Stromal cell of bone marrow (primary cell): ENCODE results near the gene DAD1.
"Not testable (repeated sequence)": the region's sequence is repeated elsewhere in the genome, so short reads cannot be mapped to it uniquely, and the experiment has no call there.

Experiments
- DNase-seq: peaks from one replicate; pipeline ENCODE4 v3.0.0-alpha.2; 2012; ENCODE audit warnings: low read depth

DAD1 gene

GRCh38 chr14:22589096-22589839 is at the start of gene DAD1:
Gene DAD1, minus strand, starts transcription at chr14:22589224. Its CDS starts 67 bp downstream, at chr14:22589157.
- DNase-seq: peak; percentile 100

GRCh38 chr14:22635980-22636379 is 47.0 kb upstream of the DAD1 start:
- not testable (repeated sequence) for DNase-seq

- DNase-seq: no peak
Measured at GRCh38 chr14:22634233-22634900, 45.3 kb upstream of the DAD1 start.

GRCh38 chr14:22630486-22630885 is 41.5 kb upstream of the DAD1 start:
- peak; percentile 98 for DNase-seq

- DNase-seq: no peak
Measured at GRCh38 chr14:22630066-22630465, 41.0 kb upstream of the DAD1 start.

- no peak for DNase-seq
Measured at GRCh38 chr14:22629361-22629760, 40.3 kb upstream of the DAD1 start.

- DNase-seq: no peak
Measured at GRCh38 chr14:22627506-22628263, 38.7 kb upstream of the DAD1 start.

- no peak for DNase-seq
Measured at GRCh38 chr14:22626590-22626989, 37.6 kb upstream of the DAD1 start.

- DNase-seq: no peak
Measured at GRCh38 chr14:22623047-22623446, 34.0 kb upstream of the DAD1 start.

- DNase-seq: peak; percentile 57
Measured at GRCh38 chr14:22622255-22622654, 33.2 kb upstream of the DAD1 start.

GRCh38 chr14:22615765-22616164 is 26.7 kb upstream of the DAD1 start:
- DNase-seq: not testable (repeated sequence)

- DNase-seq: peak; percentile 57
Measured at GRCh38 chr14:22614240-22614799, 25.3 kb upstream of the DAD1 start.

- DNase-seq: no peak
Measured at GRCh38 chr14:22613736-22614239, 24.8 kb upstream of the DAD1 start.

- no peak for DNase-seq
Measured at GRCh38 chr14:22613106-22613695, 24.2 kb upstream of the DAD1 start.

GRCh38 chr14:22610931-22611330 is 21.9 kb upstream of the DAD1 start:
- no peak for DNase-seq

GRCh38 chr14:22607291-22607690 is 18.3 kb upstream of the DAD1 start:
- no peak for DNase-seq

- no peak for DNase-seq
Measured at GRCh38 chr14:22606380-22606779, 17.4 kb upstream of the DAD1 start.

GRCh38 chr14:22602862-22603261 is 13.8 kb upstream of the DAD1 start:
- no peak for DNase-seq

GRCh38 chr14:22601996-22602395 is 13.0 kb upstream of the DAD1 start:
- no peak for DNase-seq

GRCh38 chr14:22601456-22601855 is 12.4 kb upstream of the DAD1 start:
- no peak for DNase-seq

- no peak for DNase-seq
Measured at GRCh38 chr14:22600027-22600426, 11.0 kb upstream of the DAD1 start.

- DNase-seq: no peak
Measured at GRCh38 chr14:22599349-22599748, 10.3 kb upstream of the DAD1 start.
